RPMI8226 (cell line): ENCODE measurements around the gene PECR.

Source experiments
- DNase-seq: peaks from one replicate; pipeline ENCODE4 v3.0.0-alpha.2; 2015

The PECR gene

DNA sequence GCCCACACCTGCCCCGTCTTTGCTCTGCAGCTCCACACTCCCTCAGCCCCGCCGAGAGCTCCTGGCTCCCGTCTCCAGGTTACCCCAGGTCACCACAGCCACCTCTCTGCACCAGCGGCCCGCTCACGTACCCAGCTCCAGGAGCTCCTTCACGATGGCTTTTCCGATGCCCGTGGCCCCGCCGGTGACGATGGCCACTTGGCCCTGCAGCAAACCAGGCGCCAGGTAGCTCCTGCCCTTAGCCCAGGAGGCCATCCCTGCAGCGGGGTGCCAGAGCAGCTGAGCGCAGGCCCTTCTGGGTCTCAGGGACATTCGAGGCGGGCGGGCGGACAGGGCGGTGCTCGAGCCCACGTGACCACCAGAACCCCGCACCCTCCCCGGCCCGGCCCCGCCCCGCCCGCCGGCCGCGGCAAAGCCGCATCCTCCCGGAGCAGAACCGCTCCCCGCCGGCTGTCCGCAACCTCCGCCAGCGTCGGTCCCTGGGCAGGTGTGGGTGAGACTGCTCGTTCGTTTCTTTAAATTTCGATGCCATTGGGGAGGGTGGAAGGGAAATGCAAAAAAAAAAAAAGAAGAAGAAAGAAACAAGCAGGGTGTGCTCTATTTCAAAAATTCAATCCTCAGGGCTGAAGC lies at the start of gene PECR, which contains the start of gene TMEM169:
Gene PECR, minus strand, starts transcription at position 323 of the 630 bp plus-strand sequence. Its CDS starts 68 bp downstream, at position 255.
Gene TMEM169, plus strand, starts transcription at position 433 of the 630 bp plus-strand sequence. CDS start 14,045 bp downstream, outside the sequence.
- peak; percentile 60 for DNase-seq

DNA sequence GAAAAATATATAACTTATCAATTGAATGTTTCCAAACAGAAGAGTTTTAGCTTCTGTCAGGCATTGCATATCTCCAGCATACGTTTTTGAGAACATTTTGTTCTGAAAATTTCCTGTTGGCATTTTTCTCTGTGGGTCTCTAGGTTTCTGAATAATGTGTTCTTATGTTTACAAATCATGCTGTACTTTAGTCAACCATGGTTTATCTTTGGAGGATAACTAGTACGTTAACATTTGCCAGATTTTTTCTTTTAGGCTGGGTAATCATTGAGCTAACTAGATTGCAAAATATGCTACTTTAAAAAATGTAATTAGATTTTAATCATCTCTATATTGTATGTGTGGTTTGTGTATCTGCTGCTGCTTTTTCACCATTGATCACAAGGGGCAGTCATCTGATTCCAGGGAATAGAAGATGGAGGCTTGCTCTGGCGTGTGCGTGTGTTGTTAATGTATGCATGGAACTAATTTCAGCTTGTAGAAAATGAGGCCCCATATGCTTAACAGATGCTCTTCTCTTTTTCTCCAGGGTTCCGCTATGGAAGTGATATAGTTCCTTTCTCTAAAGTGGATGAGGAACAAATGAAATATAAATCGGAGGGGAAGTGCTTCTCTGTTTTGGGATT lies 48.9 kb upstream of the PECR start:
- no peak for DNase-seq

GRCh38 chr2:216126943-216127342 lies 45.3 kb upstream of the PECR start:
- no peak for DNase-seq

DNA sequence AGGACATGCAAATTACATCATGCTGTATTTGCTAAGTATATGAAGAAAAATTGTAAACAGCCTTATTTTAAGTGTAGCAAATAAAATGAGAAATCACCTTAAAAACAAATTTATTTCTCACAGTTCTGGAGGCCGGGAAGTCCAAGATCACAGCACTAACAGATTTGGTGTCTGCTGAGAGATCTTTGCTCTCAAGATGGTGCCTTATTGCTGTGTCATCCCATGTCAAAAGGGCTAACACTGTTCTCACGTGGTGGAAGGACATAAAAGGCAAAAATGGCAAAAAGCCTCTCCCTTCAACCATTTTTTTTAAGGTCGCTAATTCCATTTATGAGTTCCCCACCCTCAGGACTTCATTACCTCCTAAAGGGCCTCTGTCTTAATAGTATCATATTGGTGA lies 39.6 kb upstream of the PECR start:
- DNase-seq: no peak

DNA sequence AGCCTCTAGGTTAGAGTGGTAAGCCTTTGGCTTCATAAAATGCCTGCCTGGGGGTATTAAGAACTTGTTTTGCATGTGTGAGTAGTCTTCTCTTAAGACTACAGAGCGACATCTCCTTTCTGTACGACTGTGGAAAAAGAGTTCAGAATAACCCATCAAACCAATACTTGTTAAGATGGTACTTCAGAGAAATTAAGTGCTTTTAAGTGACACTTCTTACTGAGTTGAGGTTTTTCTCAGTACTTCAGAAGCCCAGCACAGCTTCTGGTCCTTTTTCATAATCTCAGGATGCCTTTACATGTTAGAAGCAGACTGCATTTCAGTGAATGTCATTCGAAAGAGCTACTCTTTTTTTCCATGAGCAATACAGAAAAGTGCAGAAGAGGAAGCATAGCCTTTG lies 38.4 kb upstream of the PECR start:
- no peak for DNase-seq

- DNase-seq: no peak
Observed at GRCh38 chr2:216119146-216119545, 37.5 kb upstream of the PECR start.

- DNase-seq: no peak
Observed at GRCh38 chr2:216118474-216118873, 36.9 kb upstream of the PECR start.

DNA sequence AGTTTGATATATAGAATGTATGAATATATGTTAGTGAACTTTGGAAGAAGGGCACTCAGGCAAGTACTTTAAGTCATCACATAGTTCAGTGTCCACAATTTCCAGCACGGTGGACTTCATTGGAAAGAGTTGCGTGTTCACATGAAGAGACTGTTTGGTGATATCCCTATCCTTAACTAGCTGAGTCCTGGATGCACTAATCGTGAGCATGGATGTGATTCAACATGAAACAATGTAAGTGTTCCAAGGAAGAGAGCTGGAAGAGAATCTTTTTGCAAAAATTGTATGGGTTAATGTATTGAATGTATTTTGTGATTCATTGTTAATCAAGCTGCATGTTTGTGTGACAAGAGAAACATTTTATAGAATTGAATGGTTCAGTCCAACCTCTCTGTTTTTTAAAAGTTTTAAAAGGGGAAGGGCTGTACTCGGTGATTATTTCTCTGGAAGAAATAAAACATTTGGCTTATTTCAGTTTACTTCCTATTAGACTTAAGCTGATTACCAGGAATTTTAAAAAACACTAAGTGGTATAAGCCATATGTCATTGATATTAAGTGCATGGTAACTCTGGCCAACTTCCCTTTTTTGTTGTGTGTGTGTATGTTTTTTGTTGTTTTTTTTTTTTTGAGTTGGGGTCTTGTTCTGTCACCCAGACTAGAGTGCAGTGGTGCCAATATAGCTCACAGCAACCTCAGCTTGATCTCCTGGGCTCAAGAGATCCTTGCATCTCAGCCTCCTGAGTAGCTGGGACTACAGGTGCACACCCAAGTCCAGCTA lies 36.1 kb upstream of the PECR start:
- DNase-seq: no peak

- no peak for DNase-seq
Observed at GRCh38 chr2:216116418-216116817, 34.8 kb upstream of the PECR start.

- DNase-seq: peak; percentile 96
Observed at GRCh38 chr2:216114714-216115531, 33.3 kb upstream of the PECR start.

DNA sequence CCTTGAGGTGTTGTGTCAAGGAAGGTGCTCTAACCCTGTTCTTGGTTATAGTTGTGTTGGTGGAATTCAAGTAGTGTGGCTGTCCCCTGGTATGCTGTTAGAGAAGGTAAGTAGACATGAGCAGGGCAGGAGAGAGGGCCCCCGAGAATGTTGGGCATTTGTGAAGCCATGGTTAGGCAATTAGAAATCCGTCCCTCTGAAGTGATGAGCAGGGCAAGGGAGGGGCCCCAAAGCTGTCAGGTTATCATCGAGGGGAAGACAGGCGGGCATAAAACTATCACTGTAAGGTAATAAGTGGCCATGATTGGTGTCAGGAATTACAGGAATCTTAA lies 32.7 kb upstream of the PECR start:
- DNase-seq: no peak

DNA sequence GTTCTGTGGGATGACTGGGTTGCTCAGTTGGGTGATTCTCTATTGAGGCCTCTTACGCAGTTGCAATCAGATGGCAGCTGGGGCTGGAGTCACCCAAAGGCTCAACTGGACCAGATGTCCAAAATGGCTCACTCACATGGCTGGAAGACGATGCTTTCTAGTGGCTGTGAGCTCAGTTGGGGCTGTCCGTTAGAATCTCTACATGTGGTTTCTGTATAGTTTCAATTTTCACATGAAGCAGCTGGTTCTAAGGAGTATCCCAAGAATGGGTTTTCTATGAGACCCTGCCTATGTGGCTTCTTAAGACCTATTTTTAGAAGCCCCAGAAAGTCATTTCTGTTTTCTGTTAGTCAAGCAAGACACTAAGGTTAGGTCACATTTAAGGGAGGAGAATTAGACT lies 32.0 kb upstream of the PECR start:
- peak; percentile 36 for DNase-seq

DNA sequence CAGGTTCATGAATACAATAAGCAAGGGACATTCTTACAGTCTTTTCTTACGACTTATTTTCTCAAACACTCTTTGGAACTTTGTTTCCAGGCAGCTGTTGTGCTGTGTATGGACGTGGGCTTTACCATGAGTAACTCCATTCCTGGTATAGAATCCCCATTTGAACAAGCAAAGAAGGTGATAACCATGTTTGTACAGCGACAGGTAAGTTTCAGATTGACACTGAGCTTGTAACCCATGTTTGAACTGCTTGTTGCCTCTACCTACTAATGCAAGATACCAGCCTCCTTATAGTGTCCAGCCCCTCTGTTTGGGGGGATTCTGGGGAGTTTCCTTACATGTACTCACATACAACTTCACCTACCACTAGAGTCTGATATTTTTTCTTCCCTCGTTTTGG lies 31.3 kb upstream of the PECR start:
- DNase-seq: no peak

DNA sequence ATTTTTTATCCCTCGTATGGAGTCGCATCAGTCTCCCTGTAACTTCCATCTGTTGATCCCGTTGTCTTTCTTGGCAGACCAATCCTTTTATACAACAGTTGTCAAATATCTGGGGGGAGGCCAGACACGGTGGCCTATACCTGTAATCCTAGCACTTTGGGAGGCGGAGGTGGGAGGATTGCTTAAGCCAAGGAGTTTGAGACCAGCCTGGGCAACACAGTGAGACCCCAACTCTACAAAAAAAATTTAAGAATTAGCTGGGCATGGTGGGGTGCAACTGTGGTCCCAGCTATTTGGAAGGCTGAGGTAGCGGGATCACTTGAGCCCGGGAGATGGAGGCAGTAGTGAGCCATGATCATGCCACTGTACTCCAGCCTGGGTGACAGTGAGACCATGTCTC lies 29.5 kb upstream of the PECR start:
- no peak for DNase-seq

DNA sequence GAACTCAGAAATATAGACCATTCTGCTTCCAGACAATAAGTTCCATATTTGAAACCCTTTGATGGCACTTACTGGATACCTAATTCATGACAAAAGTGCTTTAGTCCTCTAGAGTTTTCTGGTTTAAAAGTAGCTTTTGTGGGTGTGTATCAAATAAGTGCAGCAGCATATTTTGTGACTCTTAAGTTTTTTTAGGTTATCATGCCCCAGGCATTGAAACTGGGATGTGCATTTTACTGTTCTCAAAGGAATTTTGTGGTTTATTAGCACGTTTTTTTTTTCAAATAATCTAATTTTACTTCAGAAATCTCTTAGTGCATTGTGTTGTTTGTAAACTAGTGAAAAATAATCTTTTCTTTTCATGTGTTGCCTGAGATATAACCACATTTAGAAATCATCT lies 29.0 kb upstream of the PECR start:
- DNase-seq: no peak

- DNase-seq: peak; percentile 14
Observed at GRCh38 chr2:216109962-216110614, 28.5 kb upstream of the PECR start.

- DNase-seq: peak; percentile 94
Observed at GRCh38 chr2:216108967-216109921, 27.6 kb upstream of the PECR start, which contains the start of gene XRCC5. Gene XRCC5 (plus strand): TSS chr2:216109348. CDS start chr2:216109437, 89 bp downstream.

DNA sequence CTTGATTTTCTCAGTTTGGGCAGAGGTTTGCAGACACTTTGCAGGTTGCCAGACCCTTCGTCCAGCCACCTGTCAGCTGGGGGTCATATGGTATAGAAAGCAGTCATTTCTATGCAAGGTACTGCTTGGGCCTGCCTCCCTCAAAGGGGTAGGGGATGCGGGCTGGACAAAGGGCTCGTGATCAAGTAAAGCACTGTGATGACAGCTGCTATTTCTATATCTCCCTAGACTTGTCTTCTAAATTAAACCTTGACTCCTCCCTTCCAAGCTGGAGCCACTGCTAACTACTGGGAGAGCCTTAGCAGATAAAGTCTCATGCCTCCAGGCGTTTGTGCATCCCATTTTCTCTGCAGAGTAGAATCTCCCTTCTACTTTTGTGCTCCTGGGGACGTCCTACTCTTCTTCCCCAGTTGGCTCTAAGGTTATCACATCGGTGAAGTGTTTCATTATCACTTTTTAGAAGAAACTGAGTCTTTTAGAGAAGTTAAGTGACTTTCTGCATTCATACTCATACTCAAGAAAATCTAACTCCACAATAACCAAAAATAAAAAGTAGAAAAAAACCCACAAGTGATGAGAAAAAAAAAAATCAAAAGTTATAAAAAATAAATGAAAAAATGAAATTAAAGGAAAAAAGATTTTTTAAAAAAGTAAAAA lies 26.8 kb upstream of the PECR start:
- no peak for DNase-seq

DNA sequence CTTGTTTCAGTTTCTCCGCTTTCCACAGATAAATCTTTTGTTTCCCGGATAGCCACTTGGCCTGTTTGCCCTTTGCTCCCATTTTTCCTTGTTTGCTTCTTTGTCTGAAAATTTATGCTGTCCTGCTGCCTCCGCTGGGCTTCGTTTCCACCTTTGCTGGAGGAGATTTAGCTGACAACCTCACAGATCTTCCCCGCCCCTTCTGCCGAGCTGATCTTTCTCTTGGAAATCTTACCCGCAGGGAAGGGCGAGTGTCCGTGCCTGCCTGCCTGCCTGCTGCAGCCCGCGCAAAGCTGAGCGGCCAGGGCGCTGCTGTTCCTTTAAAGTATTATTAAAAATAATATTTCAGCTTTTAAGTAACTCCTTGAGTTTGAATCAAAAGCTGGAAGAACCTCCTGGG lies 26.2 kb upstream of the PECR start:
- DNase-seq: no peak

DNA sequence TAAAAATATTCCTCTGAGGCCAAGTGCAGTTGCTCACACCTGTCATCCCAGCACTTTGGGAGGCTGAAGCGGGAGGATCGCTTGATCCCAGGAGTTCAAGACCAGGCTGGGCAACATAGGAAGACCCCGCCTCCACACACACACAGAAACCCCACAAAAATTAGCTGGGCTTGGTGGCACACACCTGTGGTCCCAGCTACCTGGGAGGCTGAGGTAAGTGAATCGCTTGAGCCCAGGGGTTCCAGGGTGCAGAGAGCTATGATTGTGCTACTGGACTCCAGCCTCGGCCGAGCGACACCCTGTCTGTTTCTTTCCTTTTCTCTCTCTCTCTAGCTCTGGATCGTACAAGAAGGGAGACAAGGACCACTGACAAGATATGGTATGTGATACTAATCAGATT lies 25.7 kb upstream of the PECR start:
- DNase-seq: no peak

GRCh38 chr2:216104691-216105090 lies 23.1 kb upstream of the PECR start:
- DNase-seq: no peak
